HG03196 (cell line): ENCODE measurements around the gene SRGAP2B.
"Not testable (repeated sequence)": the region's sequence is repeated elsewhere in the genome, so short reads cannot be mapped to it uniquely, and the experiment has no call there.

Experiments
- ATAC-seq: cut with Tn5 transposase; IDR thresholded peaks from one replicate; pipeline ENCODE4 v1.9.1; 2021; ENCODE audit not compliant: unreplicated experiment

The SRGAP2B gene

DNA sequence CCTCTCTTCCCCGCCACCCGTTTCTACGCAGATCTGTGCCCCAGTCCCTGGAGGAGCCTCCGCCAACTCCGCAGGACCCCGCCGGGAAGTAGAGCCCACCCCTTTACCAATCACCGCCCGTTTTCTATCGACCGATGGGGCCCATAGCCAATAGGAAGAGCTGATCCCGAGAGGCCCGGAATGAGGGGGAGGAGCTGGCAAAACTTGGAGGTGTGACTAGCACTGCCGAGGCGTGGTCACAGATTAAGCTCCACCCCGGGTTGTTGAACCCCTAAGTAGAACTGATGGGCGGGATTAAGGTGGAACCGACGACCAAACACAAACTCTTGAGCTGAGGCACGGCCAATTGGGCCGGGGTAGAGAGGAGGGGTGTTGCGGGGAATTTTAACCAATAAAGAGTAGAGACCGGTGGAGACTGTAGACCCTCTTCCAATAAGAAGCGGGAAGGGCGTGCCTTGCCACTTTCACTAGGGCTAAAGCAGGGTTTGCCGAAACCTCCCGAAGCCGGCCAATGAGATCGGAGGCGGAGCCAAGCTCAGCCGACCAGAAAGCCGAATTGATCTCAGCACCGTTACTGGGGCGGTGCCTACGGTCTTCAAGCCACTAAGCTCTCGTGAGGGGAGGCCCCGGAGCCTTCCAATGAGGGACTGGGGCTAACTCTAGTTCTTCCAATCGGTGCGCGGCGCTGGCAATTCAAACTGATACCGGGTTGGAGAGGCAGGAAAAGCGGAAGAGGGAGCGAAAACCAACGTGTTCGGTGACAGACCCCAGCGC lies at the start of gene SRGAP2B, which contains the start of gene FAM72D:
TSS of gene SRGAP2B (minus strand) at position 45 of the 774 bp plus-strand sequence. CDS start 2,427 bp downstream, outside the sequence.
TSS of gene FAM72D (plus strand) at position 691 of the 774 bp plus-strand sequence. CDS start 874 bp downstream, outside the sequence.
- peak; percentile 81 for ATAC-seq

- ATAC-seq = not testable (repeated sequence)
Measured at GRCh38 chr1:145144264-145144913, 49.3 kb upstream of the SRGAP2B start.

- ATAC-seq = not testable (repeated sequence)
Measured at GRCh38 chr1:145140549-145140948, 45.4 kb upstream of the SRGAP2B start.

DNA sequence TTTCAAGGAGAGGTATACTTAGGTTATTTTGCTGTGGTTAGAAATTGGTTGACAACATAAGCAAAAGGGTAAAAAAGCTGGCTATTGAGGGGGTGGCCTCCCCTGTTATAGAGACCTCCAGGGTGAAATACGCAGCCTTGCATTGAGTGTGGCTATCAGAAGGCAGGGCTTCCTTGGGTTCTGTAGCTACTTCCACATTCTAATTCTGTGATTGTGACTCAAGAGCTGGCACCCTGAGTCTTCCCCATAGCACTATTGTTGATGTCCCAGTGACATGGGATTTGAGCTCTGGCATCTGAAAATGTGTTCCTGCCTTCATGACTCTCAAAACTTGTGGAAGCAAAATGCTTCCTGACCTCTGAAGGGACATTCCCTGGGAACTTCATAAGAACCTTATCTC lies 39.3 kb upstream of the SRGAP2B start:
- not testable (repeated sequence) for ATAC-seq

DNA sequence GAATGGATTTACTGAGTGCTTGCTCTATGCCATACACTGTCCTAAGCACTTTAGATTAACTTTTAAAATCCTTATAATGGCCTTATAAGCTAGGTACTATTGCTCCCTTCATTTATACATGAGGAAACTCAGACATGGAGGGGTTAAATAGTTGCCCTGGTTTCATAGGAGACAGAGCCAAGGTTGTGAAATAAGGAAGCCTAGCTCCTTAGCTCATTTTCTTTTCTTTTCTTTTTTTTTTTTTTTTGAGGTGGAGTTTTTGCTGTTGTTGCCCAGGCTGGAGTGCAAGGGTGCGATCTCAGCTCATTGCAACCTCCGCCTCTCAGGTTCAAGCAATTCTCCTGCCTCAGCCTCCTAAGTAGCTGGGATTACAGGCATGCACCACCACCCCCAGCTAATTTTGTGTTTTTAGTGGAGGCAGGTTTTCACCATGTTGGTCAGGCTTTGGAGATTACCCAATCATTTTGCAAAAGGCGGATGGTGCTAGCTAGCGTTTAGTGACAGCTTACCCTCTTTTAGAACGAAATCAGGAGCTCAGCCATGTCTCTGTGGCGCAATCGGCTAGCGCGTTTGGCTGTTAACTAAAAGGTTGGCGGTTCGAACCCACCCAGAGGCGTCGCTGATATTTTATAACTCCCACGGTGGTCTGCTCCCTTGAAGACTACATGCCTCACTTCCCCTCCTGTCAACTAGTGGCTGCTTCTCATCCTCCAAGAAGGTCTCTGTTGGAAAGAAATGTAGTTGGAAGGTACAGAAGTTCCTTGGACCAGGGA lies 33.8 kb upstream of the SRGAP2B start:
- ATAC-seq = not testable (repeated sequence)

GRCh38 chr1:145127144-145127543 lies 32.0 kb upstream of the SRGAP2B start:
- ATAC-seq = not testable (repeated sequence)

DNA sequence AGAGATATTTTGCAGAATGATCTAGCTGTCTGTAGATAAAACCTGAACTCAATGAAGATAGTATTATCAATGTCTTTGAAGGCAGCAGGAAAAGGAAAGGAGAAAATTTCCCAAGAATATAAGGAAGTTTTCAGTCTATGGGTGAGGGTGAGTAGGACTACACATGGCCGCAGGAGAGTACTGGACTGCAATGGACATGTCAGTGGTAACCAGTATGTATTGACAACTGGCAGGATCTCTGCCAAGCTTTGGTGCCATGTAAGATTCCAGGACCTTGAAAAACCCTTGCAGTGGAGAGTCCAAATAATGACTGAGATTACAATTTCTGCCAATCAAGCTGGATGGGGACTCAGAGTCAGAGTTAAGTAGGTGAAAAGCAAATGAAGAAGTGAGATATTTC lies 30.0 kb upstream of the SRGAP2B start:
- not testable (repeated sequence) for ATAC-seq

DNA sequence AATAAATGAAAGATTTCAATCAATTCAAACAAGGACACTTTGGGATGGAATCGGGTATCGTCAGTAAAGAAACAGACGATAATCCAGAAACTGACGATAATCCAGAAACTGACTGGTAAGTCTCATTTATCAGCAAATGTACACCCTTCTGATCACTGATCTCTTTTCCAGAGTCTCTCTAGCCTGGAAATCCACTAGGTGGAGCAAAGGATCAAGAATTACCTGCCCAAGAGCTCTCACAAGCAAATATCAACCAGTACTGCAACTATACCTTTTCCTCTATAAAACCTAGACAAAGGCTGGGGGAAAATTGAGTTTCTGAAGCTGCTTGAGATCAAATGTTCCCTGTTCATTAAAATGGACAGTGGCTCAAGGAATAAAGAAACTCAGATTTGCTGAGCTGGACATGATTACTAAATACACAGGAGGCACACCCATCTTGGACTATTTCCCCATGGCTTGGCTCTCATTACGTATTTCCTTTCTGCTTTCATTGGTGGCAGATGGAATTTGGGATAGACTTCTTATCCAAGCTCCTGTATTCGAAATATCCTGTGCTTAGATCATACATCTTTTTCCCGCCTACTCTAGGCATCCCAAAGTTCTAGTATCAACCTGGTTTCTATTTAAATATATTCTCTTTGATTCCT lies 29.0 kb upstream of the SRGAP2B start:
- ATAC-seq = not testable (repeated sequence)

DNA sequence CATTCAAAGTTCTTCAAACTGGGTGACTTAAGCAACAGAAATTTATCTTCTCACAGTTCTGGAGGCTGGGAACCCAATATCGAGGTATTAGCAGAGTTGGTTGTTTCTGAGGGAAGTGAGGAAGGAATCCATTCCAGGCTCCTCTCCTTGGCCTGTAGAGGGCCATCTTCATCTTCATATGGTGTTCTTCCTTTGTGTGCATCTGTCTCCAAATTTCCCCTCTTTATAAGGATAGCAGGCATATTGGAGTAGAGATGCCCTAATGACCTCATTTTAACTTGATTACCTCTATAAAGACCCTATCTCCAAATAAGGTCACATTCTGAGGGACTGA lies 27.9 kb upstream of the SRGAP2B start:
- not testable (repeated sequence) for ATAC-seq

- not testable (repeated sequence) for ATAC-seq
Measured at GRCh38 chr1:145122344-145123061, 27.4 kb upstream of the SRGAP2B start.

GRCh38 chr1:145119842-145120241 lies 24.7 kb upstream of the SRGAP2B start:
- ATAC-seq = not testable (repeated sequence)

GRCh38 chr1:145115587-145116493 lies 20.7 kb upstream of the SRGAP2B start:
- not testable (repeated sequence) for ATAC-seq

DNA sequence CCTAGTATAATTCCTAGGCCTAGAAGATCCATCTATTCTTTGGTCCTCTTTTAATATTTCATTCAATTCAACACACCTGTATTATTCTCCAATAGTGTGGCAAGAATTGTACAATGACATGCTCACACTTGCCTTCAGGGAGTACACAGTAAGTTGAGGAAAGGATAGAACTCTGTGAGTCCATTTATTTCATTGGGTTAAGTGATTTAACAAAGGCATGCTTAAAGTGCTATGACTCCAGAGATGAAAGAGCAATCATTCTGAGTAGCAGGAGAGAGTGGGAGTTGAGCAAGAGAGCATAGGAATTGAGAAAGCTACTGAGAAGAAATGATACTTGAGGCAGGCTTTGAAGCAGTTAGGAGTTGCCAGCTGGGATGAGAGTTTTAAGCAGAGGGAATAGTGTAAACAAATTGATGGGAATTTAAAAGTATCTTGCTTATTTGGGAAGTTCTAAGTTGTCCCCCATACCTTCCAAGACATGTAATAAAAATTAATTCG lies 19.5 kb upstream of the SRGAP2B start:
- not testable (repeated sequence) for ATAC-seq

DNA sequence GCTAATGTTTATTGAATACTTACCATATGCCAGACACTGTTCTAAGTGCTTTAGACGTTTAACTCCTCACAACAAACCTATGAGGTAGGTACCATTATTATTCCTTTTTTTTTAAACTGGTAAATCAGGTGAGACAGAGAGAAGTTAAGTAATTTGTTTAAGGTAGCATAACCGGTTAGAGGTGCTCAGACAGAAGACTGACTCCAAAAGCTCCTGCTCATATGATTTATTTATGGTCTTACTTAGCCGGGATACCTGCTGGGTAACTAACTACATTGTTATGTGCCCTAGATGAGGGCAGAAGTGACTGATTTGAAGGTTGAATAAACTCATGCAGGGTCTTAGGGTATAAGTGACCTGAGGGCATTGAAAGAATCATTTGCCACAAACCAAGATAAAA lies 17.6 kb upstream of the SRGAP2B start:
- ATAC-seq = not testable (repeated sequence)

- ATAC-seq = not testable (repeated sequence)
Measured at GRCh38 chr1:145111674-145112073, 16.5 kb upstream of the SRGAP2B start.

DNA sequence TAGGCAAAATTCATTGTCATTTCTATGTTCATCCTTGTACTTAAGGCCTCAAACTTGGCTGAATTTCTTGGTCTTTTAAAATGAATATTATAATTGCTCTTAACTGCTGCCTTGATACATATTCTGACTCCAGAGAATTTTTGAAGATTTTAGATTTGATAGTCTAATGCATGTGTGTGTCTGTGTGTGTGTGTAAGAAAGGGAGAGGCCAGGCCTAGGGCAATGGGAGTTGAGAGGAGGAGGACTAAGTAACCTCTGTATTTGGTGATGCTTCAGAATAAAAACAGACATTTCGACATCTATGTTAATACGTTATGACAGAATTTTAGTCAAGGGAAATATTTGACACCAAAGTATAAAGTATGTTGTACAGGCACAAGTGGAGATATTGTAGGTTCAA lies 8.2 kb upstream of the SRGAP2B start:
- not testable (repeated sequence) for ATAC-seq

- not testable (repeated sequence) for ATAC-seq
Measured at GRCh38 chr1:145101725-145102124, 6.6 kb upstream of the SRGAP2B start.

DNA sequence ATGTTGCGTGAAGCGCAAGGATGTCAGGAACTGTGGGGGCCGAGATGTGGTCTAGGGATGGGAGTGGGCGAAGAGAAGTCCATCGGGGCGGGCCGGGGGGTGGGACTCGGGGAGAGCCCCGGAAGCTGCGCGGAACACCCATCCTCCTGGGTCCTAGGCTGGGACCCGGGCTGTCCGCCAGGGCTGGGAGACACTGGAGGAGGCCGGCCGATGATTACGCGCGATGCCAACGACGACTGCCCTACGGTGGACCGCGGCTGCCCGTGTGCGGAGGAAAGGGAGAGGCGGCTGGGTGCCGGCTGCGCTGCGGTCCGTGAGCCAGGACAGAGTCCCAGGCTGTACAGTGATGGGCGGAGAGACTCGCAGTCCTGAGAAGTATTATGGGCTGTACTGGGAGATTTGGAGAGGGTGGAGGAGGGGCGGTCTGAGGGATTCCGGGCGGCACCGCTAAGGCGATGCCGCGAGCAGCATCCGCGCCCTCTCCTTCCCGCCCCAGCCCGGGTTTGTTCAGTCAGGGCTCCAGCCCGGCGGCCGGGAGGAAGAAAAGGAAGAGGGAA lies 395 bp downstream of the SRGAP2B start:
- peak; percentile 11 for ATAC-seq
